Measurements from ENCODE around the gene PLD1. TPM values are rescaled to one million over a fixed set of nuclear protein-coding genes. Genes with fewer than 3 reads are reported as not detected.

The PLD1 gene
- total and polyA plus RNA-seq, 10 of the 15 experiments (the other 5 are each of a cell fraction or from before 2014, with no cell fraction given): 2.9 to 108 (median 3.6) TPM

DNA sequence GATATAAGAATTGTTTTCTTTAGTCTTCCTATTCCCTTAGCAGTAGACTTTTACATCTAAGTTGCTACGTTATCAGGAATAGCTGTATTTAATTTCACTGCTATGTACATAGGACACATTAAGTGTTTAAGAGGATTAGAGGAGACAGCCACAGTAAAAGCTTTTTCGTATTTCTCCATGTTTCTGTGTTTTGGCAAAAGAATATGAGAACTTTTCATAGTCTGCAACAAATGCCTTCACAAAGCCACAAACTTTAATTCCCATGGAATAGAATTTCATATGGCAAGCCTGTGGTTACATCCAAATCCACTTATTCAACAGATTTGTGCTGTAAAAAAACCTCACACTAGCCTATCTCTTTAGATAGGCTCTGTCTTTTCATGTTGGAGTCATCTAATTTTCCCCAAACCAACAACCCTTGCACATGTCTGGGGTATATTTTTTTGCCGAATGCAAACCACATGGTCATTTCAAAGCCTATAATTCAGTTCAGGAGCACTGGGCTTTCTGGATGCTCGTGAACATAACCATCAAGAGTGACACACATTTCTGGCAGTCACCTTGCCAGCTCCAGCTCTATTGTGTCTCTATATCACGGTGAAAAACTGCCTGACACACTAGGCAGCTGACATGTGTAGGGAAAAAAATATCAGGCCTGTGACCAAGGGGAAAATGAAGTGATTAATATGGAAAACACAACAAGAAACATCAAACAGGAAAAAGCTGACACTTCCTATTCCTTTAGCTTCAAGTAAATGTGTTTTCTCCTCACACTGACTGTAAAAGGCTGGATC is 19.2 kb downstream of the PLD1 start:
- no peak overlapping the region for H3K9ac ChIP-seq (ENCODE audit: control insufficient read depth, insufficient read depth, low read length)
- no peak for FAIRE-seq

More for the DNA sequence above, 19.2 kb downstream of the PLD1 start:
- in situ Hi-C loops (cut with MboI): no loop called here
- ChIA-PET SMC1A (ENCODE audit: uncharacterized antibody, unreplicated experiment) (interaction anchor here (0.7 to 10.9 kb wide), 19 partner anchors 11 to 190 kb away, joined by 3 to 187 read pairs (median 5); partner anchors contain the start of gene PLD1), RAD21 (ENCODE audit: unreplicated experiment) (interaction anchor here (0.6 to 7.4 kb wide), 13 partner anchors 11 to 249 kb away, joined by 3 to 93 read pairs (median 6); partner anchors contain the start of gene PLD1), CTCF (interaction anchor here (0.6 to 7.8 kb wide), 17 partner anchors 11 to 550 kb away, joined by 3 to 87 read pairs (median 4); no protein-coding TSS in a partner anchor), POLR2A (interaction anchor here (0.7 to 5.4 kb wide), 15 partner anchors 11 to 38 kb away, joined by 3 to 53 read pairs (median 4); partner anchors contain the start of gene PLD1)
- no peaks in the 10 kb centered on the region; the same call in 1 of the 2 replicates for H3K79me2 ChIP-seq (ENCODE audit: control insufficient read depth, insufficient read depth, low read length)
- no TSS peak for BruUV-seq (replicated peaks)
- H3K9me3 ChIP-seq (replicated peaks; ENCODE audit: control insufficient read depth, insufficient read depth, low read length): no peaks in the 10 kb centered on the region; the same call in 2 of the 3 replicates
- no peak overlapping the region for H3K4me2 ChIP-seq (ENCODE audit: control insufficient read depth, insufficient read depth)
- 8% methylated on average over 5 of the region's 5 CpGs for WGBS (ENCODE audit: insufficient coverage, insufficient replicate concordance, low lambda C conversion rate, missing lambda C conversion rate)
- intact Hi-C loops (cut with micrococcal nuclease; ENCODE audit: unreplicated experiment): no loop called here
- H3K36me3 ChIP-seq (ENCODE audit: control insufficient read depth in 2 of 2, insufficient read depth in 2 of 2, low read length in 1 of 2): peaks cover 0 to 2% of the 10 kb centered on the region in 2 experiments; a peak in 2 of 4 replicates
- DNase-seq (ENCODE audit: low read depth, low spot score) (no peak), ATAC-seq (no peak)
- TF ChIP-seq, protein P1, sequence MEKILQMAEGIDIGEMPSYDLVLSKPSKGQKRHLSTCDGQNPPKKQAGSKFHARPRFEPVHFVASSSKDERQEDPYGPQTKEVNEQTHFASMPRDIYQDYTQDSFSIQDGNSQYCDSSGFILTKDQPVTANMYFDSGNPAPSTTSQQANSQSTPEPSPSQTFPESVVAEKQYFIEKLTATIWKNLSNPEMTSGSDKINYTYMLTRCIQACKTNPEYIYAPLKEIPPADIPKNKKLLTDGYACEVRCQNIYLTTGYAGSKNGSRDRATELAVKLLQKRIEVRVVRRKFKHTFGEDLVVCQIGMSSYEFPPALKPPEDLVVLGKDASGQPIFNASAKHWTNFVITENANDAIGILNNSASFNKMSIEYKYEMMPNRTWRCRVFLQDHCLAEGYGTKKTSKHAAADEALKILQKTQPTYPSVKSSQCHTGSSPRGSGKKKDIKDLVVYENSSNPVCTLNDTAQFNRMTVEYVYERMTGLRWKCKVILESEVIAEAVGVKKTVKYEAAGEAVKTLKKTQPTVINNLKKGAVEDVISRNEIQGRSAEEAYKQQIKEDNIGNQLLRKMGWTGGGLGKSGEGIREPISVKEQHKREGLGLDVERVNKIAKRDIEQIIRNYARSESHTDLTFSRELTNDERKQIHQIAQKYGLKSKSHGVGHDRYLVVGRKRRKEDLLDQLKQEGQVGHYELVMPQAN (conservative IDR thresholded peaks at IDR 0.05): no peak
- TF ChIP-seq, protein P2, sequence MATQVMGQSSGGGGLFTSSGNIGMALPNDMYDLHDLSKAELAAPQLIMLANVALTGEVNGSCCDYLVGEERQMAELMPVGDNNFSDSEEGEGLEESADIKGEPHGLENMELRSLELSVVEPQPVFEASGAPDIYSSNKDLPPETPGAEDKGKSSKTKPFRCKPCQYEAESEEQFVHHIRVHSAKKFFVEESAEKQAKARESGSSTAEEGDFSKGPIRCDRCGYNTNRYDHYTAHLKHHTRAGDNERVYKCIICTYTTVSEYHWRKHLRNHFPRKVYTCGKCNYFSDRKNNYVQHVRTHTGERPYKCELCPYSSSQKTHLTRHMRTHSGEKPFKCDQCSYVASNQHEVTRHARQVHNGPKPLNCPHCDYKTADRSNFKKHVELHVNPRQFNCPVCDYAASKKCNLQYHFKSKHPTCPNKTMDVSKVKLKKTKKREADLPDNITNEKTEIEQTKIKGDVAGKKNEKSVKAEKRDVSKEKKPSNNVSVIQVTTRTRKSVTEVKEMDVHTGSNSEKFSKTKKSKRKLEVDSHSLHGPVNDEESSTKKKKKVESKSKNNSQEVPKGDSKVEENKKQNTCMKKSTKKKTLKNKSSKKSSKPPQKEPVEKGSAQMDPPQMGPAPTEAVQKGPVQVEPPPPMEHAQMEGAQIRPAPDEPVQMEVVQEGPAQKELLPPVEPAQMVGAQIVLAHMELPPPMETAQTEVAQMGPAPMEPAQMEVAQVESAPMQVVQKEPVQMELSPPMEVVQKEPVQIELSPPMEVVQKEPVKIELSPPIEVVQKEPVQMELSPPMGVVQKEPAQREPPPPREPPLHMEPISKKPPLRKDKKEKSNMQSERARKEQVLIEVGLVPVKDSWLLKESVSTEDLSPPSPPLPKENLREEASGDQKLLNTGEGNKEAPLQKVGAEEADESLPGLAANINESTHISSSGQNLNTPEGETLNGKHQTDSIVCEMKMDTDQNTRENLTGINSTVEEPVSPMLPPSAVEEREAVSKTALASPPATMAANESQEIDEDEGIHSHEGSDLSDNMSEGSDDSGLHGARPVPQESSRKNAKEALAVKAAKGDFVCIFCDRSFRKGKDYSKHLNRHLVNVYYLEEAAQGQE (IDR thresholded peaks at IDR 0.05; ENCODE audit: low read depth, low read length): no peak
- TF ChIP-seq, protein P3, sequence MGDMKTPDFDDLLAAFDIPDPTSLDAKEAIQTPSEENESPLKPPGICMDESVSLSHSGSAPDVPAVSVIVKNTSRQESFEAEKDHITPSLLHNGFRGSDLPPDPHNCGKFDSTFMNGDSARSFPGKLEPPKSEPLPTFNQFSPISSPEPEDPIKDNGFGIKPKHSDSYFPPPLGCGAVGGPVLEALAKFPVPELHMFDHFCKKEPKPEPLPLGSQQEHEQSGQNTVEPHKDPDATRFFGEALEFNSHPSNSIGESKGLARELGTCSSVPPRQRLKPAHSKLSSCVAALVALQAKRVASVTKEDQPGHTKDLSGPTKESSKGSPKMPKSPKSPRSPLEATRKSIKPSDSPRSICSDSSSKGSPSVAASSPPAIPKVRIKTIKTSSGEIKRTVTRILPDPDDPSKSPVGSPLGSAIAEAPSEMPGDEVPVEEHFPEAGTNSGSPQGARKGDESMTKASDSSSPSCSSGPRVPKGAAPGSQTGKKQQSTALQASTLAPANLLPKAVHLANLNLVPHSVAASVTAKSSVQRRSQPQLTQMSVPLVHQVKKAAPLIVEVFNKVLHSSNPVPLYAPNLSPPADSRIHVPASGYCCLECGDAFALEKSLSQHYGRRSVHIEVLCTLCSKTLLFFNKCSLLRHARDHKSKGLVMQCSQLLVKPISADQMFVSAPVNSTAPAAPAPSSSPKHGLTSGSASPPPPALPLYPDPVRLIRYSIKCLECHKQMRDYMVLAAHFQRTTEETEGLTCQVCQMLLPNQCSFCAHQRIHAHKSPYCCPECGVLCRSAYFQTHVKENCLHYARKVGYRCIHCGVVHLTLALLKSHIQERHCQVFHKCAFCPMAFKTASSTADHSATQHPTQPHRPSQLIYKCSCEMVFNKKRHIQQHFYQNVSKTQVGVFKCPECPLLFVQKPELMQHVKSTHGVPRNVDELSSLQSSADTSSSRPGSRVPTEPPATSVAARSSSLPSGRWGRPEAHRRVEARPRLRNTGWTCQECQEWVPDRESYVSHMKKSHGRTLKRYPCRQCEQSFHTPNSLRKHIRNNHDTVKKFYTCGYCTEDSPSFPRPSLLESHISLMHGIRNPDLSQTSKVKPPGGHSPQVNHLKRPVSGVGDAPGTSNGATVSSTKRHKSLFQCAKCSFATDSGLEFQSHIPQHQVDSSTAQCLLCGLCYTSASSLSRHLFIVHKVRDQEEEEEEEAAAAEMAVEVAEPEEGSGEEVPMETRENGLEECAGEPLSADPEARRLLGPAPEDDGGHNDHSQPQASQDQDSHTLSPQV (IDR thresholded peaks at IDR 0.05): no peak
- TF ChIP-seq IKZF1 (conservative IDR thresholded peaks at IDR 0.05) (no peak), CREB1 (IDR thresholded peaks at IDR 0.05; ENCODE audit: low read depth) (no peak)
- H3K4me3 ChIP-seq: no peak overlapping the region
- H3K27me3 ChIP-seq (replicated peaks in 1 of 2; ENCODE audit: control insufficient read depth in 2 of 2, insufficient read depth in 2 of 2, low read length in 1 of 2): no peaks in the 10 kb centered on the region
- H2AFZ ChIP-seq (ENCODE audit: control insufficient read depth, low read depth, low read length): no peak overlapping the region
- no peak overlapping the region for H3K27ac ChIP-seq (ENCODE audit: control insufficient read depth, insufficient read depth)
- no peaks in the 10 kb centered on the region; the same call in 1 of the 2 replicates for H3K4me1 ChIP-seq (ENCODE audit: control insufficient read depth, insufficient read depth, low read length)
- H4K20me1 ChIP-seq (ENCODE audit: control insufficient read depth, insufficient read depth): no peaks in the 10 kb centered on the region

All from GM12878 (cell line).